Renal pelvis (tissue), 4 donors: Measurements from ENCODE around the gene PGAM2. TPM values are rescaled to one million over a fixed set of nuclear protein-coding genes. Genes with fewer than 3 reads are reported as not detected.
"Not testable (repeated sequence)": the region's sequence is repeated elsewhere in the genome, so short reads cannot be mapped to it uniquely, and the experiment has no call there.

Experiments
- DNase-seq: peaks from one replicate; pipeline ENCODE4 v3.0.0-alpha.2; 2013
- polyA plus RNA-seq, 3 donors: library from polyadenylated mRNA; unstranded; fragments of 120-200 nt; gene quantifications; one replicate each; pipeline ENCODE4 v1.2.1, GENCODE V29; 2013; ENCODE audit not compliant: insufficient read length in 3 of 3

Gene PGAM2
- polyA plus RNA-seq, 3 donors: 1.2 to 3.4 (median 2.2) TPM

DNA sequence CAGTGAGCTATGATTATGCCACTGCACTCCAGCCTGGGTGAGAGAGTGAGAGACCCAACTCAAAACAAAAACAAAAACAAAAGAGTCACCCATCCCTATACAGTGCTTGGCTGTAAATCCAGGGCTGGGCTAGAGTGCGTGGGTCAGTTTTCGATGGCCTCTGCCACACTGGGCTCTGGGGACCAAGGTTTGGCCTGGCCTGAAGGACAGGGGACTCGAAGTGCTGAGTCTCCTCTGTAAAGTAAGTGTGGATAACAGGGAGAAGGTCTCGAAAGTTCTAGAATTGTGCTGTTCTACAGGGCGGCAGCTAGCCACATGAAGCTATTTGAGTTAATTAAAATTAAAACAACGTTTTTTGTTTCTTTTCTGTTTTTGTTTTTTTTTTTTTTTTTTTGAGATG lies 33.3 kb downstream of the PGAM2 start:
- DNase-seq: not testable (repeated sequence)

DNA sequence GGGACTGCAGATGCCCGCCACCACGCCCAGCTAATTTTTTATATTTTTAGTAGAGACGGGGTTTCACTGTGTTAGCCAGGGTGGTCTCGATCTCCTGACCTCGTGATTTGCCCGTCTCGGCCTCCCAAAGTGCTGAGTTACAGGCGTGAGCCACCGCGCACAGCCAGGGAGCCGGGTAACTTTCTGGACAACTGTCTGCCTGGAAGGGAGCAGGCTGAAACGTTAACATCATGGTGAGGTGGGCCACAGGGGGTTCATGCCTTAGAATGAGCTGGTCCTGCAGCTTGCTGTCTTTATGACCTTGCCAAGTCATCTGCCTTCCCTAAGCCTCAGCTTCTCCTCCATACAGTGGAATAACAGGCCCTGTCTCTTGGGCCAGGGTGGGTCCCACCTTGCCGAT lies 34.0 kb downstream of the PGAM2 start:
- DNase-seq: not testable (repeated sequence)

DNA sequence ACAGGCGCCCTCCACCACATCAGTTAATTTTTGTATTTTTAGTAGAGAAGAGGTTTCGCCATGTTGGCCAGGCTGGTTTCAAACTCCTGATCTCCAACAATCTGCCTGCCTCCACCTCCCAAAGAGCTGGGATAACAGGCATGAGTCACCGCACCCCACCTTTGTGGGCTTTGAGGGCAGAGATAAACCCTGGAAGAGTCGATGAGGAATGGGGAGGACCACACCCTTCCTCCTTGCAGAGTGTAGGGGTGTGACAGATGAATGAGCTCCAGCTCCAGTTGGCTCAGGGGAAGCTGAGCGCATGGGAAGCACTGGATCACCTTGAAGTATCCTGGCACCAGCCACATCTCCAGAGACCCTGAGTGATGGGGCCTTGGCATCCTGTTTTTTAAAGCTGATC lies 35.3 kb downstream of the PGAM2 start:
- not testable (repeated sequence) for DNase-seq

DNA sequence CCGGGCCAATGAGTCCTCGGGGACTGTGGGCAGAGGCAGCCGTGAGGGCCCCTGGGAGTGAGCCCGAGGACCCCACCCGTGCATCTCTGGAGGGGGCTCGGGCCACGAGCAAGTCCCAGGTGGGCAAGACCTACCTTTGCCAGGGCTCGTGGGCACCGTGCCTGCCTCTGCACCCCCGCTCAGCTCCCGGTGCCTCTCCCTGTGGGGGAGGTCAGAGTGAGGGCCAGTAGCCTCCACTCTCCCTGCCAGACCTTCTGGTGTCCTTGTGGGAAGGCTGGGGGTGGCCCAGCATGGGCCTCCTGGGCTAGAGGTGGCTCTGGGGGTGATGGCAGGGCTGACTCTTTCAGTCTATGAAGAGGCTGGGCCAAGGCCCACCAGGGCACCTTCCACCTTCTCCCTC lies 35.9 kb downstream of the PGAM2 start:
- not testable (repeated sequence) for DNase-seq

DNA sequence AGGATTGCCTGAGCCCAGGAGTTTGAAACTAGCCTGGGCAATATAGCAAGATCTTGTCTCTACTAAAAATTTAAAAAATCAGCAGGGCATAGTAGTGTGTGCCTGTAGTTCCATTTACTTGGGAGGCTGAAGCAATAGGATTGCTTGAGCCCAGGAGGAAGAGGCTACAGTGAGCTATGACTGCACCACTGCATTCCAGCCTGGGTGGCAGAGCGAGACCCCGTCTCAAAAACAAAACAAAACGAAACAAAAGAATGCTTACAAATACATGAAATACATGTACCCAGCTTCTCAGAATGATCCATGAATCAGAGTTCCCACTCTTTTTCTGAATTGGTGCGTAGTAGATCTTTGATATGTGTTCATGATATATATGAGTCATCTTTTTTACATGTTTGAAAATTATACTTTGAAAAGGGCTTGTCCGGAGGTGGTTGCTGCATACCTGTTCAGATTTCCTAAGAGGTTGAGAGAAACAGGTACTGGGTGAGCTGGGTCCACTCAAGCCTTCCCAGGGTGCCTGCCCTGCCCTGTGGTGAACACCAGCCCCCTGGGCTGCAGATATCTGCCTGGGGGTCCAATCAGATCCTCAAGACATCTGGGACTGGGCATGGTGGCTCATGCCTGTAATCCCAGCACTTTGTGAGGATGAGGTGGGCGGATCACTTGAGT lies 42.4 kb downstream of the PGAM2 start:
- DNase-seq: not testable (repeated sequence)

DNA sequence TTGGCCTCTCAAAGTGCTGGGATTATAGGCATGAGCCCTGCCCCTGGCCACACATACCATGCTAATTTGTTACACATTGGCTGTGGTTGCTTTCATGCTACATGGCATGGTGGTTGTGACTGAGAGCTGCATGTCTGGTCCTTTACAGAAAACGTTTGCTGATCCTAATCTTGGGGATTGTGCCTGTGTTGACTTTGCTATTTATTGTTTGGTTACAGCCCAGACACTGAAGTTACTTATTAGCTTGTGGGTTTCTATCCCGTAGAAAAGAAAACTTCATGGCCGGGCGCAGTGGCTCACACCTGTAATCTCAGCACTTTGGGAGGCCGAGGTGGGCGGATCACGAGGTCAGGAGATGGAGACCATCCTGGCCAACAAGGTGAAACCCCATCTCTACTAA lies 43.3 kb downstream of the PGAM2 start:
- DNase-seq: not testable (repeated sequence)

DNA sequence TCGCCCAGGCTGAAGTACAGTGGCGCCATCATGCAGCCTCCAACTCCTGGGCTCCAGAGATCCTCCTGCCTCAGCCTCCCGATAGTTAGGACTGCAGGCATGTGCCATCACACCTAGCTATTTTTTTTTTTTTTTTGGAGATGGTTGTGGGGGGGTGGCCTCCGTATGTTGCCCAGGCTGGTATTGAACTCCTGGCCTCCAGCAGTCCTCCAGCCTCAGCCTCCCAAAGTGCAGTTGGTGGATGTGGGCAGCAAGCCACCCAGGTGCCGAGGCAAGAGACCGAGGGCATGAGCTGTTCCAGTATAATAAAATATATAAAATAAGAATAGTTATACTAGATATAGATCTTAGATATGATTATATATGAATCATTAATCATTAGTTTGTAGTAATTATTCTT lies 45.5 kb downstream of the PGAM2 start:
- DNase-seq: not testable (repeated sequence)

DNA sequence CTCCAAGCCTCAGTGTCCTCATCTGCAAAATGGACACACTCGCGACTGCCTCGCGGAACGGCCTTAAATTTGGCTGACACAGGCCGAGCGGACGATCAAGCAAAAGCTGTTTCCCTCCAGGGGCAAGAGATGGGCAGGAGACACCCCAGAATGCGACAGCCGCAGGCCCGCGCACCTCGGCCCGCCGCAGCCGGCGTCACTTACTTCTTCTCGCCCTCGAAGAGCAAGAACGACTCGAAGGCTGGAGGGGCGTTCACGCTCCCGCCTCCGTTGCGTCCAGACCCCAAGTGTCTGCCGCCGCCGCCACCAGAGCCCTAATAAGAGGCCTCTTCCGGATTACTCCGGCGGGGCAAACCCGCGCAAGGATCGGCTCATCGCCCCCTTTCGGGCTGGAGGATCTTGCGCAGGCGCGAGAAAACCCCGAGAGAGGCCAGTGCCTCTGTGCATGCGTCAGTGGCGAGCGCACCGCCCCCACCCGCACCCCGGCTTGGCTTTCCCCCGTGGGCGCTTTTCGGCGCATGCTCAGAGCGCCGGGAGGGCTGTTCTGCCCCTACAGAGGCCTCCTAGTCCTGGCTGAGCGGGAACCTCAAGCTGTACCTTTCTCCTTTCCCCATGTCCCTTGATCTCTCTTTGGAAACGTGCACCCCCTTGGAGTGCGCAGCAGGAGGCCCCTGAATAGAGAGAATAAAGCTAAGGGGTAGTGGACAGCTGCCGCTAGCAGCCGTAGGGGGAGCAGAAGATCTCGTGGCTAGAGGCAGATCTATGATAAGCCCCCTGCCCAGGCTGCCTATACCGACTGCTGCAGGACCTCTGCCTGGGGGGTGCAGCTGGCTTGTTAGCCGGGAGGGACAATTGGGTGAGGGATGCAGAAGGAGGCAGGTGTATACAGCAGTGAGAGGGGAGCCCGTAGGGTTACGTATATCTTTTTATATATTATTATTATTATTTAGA lies 46.2 kb downstream of the PGAM2 start:
- peak; percentile 96 for DNase-seq

DNA sequence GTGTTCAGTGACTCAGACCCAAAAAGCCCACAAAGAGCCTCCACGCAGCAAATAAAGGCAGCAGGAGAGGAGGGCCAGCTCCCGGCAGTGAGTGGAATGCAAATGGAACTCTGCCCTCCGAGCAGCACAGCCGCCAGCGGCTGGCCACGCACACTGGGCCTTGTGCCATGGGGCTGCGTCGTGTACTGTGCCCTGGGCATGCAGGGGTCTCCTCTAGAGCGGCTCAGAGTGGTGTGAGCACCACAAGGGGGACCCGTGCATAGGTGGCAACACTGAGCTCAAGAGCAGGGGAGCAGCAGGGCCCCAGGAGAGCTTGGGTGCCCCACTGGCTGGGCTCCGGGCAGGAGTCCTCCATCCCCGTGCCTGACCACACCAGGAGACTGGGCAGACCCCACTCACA lies 50.3 kb downstream of the PGAM2 start:
- DNase-seq: not testable (repeated sequence)

Other genes with a start within 250 kb of the PGAM2 start
- gene MRPS24, start 196.1 kb downstream of the PGAM2 start, polyA plus RNA-seq: 100 to 1,000 TPM in 1 of 3 donors, 10 to 100 TPM in 2; 89.3 to 102 (median 95.9) TPM
- gene URGCP, start 159.0 kb downstream of the PGAM2 start, polyA plus RNA-seq: 10 to 100 TPM; 29.2 to 42.1 (median 36.3) TPM
- gene UBE2D4, start 139.1 kb downstream of the PGAM2 start, polyA plus RNA-seq: 10 to 100 TPM; 19.5 to 22.0 (median 21.9) TPM
- gene SPDYE1, start 67.7 kb downstream of the PGAM2 start, polyA plus RNA-seq: 1 to 10 TPM in 2 of 3 donors, under 1 TPM in 1; 0.40 to 3.1 (median 1.8) TPM
- 10 to 100 TPM; 69.6 to 75.9 (median 75.1) TPM for gene DBNL, start 20.9 kb downstream of the PGAM2 start, polyA plus RNA-seq
- 10 to 100 TPM; 20.2 to 43.5 (median 42.4) TPM for gene POLM, start 17.0 kb upstream of the PGAM2 start, polyA plus RNA-seq
- gene AEBP1, start 38.8 kb upstream of the PGAM2 start, polyA plus RNA-seq: 10 to 100 TPM; 65.2 to 81.4 (median 69.2) TPM
- 100 to 1,000 TPM; 117 to 138 (median 130) TPM for gene POLD2, start 58.0 kb upstream of the PGAM2 start, polyA plus RNA-seq
- 1 to 10 TPM in 1 of 3 donors, under 1 TPM in 2; 0.64 to 1.1 (median 0.68) TPM for gene MYL7, start 75.8 kb upstream of the PGAM2 start, polyA plus RNA-seq
- gene GCK, start 123.9 kb upstream of the PGAM2 start, polyA plus RNA-seq: 1 to 10 TPM; 3.0 to 5.6 (median 4.7) TPM
- 10 to 100 TPM; 75.6 to 80.0 (median 77.7) TPM for gene YKT6, start 135.4 kb upstream of the PGAM2 start, polyA plus RNA-seq